GM19372 (cell line): ENCODE results near the gene MRPS10.
"Not testable (repeated sequence)": the region's sequence is repeated elsewhere in the genome, so short reads cannot be mapped to it uniquely, and the experiment has no call there.

ENCODE experiments used
- ATAC-seq: cut with Tn5 transposase; IDR thresholded peaks from one replicate; pipeline ENCODE4 v1.9.1; 2021; ENCODE audit warnings: mild to moderate bottlenecking, low read depth, moderate library complexity; ENCODE audit not compliant: unreplicated experiment

Gene MRPS10

GRCh38 chr6:42182101-42182500, 35.6 kb downstream of the MRPS10 start:
- ATAC-seq, result no peak

GRCh38 chr6:42179945-42180313, 37.7 kb downstream of the MRPS10 start:
- no peak for ATAC-seq

GRCh38 chr6:42179261-42179944, 38.3 kb downstream of the MRPS10 start:
- ATAC-seq, result no peak

GRCh38 chr6:42177514-42178364, 39.9 kb downstream of the MRPS10 start:
- ATAC-seq, result no peak

- ATAC-seq, result no peak
Measured at GRCh38 chr6:42176981-42177380, 40.7 kb downstream of the MRPS10 start.

GRCh38 chr6:42175860-42176259, 41.8 kb downstream of the MRPS10 start:
- ATAC-seq, result no peak

- no peak for ATAC-seq
Measured at GRCh38 chr6:42173101-42173500, 44.6 kb downstream of the MRPS10 start, which contains the start of gene GUCA1A. TSS of gene GUCA1A (plus strand) at chr6:42173364. CDS start at chr6:42173614, 250 bp downstream.

GRCh38 chr6:42171813-42172581, 45.7 kb downstream of the MRPS10 start:
- ATAC-seq, result no peak

GRCh38 chr6:42169780-42170179, 47.9 kb downstream of the MRPS10 start:
- ATAC-seq, result not testable (repeated sequence)

GRCh38 chr6:42168650-42169049, 49.0 kb downstream of the MRPS10 start:
- ATAC-seq, result no peak

GRCh38 chr6:42166444-42167141, 51.1 kb downstream of the MRPS10 start:
- no peak for ATAC-seq

- no peak for ATAC-seq
Measured at GRCh38 chr6:42165016-42165415, 52.6 kb downstream of the MRPS10 start.

GRCh38 chr6:42163981-42164380, 53.7 kb downstream of the MRPS10 start:
- ATAC-seq, result no peak

- ATAC-seq, result no peak
Measured at GRCh38 chr6:42162812-42163211, 54.8 kb downstream of the MRPS10 start.

GRCh38 chr6:42162384-42162783, 55.3 kb downstream of the MRPS10 start:
- ATAC-seq, result no peak

- ATAC-seq, result no peak
Measured at GRCh38 chr6:42159431-42160024, 58.1 kb downstream of the MRPS10 start.

GRCh38 chr6:42158631-42159030, 59.0 kb downstream of the MRPS10 start:
- no peak for ATAC-seq

- ATAC-seq, result no peak
Measured at GRCh38 chr6:42158011-42158410, 59.6 kb downstream of the MRPS10 start.
